GM21825 (cell line): Measurements from ENCODE around the gene OTULINL.
"Not testable (repeated sequence)": the region's sequence is repeated elsewhere in the genome, so short reads cannot be mapped to it uniquely, and the experiment has no call there.

ENCODE experiments used
- ATAC-seq: cut with Tn5 transposase; IDR thresholded peaks from one replicate; pipeline ENCODE4 v1.9.1; 2021; ENCODE audit warnings: mild to moderate bottlenecking, moderate library complexity; ENCODE audit not compliant: unreplicated experiment

Gene OTULINL

DNA sequence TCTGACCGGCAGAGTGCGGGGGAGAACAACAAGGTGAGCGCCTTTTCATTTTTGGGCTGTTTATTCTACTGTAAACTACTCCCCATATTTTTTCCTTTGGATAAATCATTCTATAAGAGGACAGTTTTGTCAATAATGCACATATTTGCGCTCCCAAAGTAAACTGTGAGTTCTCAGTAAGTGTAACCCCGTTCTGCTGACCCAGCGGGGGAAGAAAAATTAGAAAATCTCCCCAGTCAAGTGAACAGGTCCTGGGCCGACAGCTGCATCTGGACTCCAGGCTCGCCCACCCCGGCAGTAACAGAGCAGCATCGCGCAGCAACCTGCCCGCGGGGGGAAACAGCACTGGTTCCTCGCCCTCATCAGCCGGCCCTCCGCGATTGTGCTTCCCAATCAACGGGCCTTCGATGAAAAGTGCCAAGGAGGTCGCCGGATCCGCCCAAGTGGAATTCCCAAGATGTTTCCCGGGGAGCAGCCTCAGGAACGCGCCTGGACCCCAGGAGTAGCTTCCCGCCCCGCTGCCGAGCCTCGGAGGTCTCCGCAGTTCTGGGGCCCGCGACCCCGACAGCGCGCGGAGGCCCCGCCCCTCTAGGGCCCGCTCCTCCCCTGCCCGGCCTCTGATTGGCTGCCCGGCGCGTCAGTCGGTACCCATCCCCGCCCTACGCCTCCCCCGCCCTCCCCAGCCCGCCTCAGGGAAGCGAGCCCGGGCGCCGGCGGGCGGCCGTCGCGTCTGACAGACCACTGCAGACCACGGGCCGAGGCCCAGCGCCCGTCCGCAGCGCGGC, at the start of gene OTULINL:
Gene OTULINL (plus strand): TSS at position 687 of the 785 bp plus-strand sequence. CDS start 103 bp downstream, outside the sequence.
- peak; percentile 98 for ATAC-seq

DNA sequence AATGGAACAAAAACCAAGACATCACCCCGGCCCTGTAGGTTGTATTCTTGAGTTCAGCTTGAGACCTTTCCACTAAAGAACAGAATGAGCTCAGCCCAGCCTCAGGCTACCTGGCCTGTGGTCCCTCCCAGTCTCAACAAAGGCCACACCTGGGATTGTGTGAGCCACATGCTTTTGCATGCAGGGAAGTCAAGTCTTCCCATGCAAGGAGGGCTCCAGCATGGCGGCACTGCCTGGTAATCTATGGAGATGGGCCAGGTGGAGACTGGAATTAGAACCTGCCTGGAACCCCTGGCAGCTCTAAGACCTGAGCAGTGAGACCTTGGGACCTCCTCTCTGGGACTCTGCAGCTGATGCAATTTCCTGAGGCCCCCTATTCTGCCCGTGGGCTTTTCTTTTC, 49.4 kb upstream of the OTULINL start:
- ATAC-seq = no peak

DNA sequence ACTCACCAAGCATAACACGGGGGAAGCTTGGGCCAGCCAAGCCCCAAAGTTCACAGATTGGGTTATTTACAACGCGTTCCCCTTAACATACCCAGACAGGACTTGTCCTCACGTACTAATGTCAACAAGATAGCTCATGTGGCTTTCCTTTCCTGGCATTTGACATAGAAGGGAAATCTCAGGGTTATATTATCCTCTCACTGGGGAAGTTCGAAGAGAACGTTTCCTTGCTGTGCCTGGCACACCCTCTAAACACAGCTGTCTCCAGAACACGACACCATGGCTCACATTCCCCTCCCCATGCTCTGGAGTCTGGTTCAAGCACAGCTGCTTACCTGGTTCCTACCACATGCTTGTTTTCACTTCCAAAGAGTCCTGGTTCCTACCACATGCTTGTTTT, 46.8 kb upstream of the OTULINL start:
- no peak for ATAC-seq

DNA sequence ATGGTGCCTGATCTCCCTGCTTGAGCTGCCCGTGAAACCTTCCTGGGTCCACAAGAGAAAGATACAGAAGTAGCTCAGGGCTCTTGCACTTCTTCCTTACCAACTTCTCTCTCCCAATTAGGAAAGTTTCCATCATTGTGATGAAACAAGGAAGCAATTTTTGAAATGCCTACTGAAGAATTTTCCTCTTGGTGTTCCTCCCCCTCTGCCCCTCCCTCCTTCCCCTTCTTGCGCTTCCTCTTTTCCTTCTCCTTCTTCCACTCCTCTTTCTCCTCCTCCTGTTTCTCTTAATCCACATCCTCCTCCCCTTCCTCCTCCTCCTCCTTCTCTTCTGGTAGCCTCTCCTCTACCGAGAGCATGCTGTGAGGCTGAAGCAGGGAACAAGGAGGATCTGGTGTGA, 36.3 kb upstream of the OTULINL start:
- ATAC-seq = no peak

DNA sequence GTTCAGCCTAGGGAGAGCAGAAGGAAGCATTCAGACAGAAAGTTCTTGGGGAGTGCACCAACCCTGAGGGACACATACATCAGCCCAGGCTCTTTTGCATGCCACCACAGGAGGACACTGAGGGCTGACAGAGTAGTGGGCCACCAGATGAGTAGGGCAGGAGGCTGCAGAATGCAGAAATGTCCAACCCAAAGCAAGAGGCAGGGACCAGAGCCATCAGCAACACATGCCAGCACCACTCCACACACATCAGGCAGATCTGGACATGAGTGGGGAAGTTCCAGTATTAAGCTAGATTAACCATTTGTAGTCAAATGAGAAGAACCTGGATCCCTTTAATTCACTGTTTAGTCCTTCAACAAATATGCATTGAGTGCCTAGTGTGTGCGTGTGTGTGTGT, 35.7 kb upstream of the OTULINL start:
- no peak for ATAC-seq

DNA sequence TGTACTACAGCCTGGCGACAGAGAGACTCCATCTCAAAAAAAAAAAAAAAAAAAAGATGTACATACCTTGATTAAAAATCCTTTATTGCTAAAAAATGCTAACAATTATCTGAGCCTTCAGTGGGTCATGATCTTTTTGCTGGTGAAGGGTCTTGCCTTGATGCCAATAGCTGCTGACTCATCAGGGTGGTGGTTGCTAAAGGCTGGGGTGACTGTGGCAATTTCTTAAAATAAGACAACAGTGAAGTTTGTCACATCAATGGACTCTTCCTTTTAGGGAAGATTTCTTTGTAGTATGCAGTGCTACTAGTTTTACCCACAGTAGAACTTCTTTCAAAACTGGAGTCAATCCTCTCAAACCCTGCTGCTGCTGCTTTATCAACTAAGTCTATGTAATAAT, 33.9 kb upstream of the OTULINL start:
- no peak for ATAC-seq

DNA sequence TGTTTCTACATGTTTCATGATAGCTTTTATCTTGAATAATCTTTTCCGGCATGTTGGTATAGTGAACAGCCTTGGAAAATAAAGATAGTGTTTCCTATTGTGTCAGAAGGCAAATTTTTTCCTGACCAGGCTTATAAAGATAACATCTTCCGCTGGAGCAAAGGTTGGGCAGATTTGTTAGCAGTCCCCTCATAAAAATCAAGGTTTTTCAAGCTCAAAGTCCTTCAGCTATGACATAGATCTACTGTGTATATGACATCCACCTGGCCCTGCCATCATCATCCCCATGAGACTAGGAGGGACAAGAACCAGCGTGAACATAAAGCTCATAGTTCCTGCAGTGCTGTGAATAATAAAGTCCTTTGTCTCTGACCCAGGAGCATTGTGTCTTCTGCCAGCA, 30.4 kb upstream of the OTULINL start:
- no peak for ATAC-seq

DNA sequence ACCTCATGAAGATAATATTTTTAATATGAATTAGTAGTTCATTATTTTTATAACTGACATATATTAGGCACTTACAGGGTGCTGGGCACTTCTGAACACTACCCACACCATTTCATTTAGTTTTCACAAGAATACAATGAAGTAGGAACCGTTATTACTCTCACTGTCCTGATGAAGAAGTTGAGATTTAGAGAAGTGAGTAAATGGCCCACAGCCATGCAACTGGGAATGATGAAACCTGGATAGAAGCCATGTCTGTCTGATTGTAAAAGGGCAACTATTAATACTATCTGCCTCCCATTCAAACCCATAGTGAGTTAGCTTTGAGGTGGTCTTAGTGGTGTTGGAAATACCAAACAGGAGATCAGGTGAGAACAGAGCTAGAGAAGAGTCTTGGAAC, 29.6 kb upstream of the OTULINL start:
- ATAC-seq = no peak

DNA sequence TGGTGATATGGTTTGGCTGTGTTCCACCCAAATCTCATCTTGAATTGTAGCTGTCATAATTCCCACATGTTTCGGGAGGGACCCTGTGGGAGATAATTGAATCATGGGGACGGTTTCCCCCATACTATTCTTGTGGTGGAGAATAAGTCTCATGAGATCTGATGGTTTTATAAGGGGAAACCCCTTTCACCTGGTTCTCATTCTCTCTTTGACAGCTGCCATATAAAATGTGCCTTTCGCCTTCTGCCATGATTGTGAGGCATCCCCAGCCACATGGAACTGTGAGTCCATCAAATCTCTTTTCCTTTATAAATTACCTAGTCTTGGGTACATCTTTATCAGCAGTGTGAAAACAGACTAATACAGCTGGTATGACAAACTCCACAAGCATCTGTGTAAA, 27.3 kb upstream of the OTULINL start:
- not testable (repeated sequence) for ATAC-seq

DNA sequence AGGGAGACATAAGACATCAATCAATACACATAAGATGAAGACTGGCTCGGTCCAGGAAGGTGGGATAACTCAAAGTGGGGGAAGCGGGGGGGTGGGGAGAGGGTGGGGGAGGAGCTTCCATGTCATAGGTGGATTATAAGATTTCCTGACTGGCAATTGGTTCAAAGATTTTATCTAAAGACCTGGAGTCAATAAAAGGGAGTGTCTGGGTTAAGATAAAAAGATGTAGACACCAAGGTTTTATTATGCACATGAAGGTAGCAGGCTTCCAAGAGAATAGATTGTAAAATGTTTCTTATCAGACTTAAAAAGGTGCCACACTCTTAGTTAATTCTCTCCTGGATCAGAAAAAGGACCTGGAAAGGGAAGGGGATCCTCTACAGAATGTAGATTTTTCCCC, 25.6 kb upstream of the OTULINL start:
- ATAC-seq = no peak

DNA sequence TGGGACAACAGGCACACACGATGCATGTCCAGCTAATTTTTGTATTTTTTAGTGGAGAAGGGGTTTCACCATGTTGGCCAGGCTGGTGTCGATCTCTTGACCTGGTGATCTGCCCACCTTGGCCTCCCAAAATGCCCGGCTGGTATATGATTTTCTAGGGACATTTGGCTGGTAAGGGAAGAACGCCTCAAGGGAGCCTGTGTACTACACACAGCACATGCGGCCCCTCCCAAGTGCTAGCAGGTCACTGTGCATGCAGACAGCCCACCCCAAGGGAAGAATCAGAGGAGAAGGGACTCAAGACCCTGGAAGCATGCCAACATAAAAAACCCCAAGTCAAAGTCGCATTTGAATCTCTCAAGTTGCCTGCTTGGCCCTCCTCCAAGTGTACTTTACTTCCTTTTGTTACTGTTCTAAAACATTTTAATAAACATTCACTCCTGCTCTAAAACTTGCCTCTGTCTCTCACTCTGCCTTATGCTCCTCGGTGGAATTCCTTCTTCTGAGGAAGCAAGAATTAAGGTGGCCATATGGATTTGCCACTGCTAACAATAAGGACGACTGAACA, 24.3 kb upstream of the OTULINL start:
- ATAC-seq = no peak

DNA sequence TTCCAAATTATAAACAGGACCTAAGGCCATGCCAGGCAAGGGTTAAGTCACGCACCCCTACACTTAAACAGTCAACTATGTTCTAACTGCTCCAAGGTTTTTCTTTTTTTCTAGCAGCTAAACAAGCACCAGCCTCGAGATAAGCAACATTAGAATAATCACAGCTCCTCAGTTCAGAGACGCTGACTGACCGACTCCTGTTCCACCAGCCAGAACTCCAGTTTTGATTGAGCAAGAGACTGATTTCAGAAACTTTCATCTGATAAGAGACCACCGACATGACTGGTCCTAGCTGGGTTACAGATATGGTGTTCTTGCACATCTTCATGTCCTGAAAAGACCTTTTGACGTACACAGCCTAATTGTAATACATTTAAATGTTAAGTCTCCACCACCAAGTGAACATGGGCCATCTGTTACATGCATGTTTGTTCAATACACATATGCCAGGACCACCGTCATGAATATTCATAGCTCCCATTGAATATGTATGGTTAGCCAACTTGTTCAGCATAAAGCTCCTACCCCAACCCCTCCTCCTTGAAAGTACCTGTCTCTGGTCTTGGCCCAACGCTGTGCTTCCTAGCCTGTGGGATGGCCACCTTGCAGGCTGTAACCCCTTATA, 23.7 kb upstream of the OTULINL start:
- ATAC-seq = no peak

DNA sequence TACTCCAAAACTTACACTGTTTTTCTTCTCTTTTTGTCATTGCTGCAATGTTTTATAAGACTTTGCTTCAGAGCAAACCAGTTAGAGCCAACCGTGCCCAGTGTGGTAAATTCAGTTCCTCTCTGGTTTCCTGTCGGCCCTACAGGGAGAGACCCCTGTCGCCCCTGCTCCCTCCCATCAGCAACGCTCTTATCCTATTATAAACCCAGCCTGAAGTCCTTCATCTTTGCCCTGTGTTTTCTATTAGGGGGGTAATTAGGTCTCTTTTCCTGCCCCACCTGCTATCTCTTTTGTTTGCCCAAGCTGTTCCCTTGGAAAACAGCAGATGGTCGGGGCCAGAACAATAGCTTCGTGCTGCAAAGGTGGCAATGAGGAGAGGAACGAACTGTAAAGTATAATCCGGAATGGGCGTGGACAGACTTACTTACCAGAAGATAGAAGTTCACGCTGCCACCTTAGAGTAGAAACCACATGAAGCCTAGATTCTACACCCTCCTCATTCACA, 21.4 kb upstream of the OTULINL start:
- ATAC-seq = no peak

DNA sequence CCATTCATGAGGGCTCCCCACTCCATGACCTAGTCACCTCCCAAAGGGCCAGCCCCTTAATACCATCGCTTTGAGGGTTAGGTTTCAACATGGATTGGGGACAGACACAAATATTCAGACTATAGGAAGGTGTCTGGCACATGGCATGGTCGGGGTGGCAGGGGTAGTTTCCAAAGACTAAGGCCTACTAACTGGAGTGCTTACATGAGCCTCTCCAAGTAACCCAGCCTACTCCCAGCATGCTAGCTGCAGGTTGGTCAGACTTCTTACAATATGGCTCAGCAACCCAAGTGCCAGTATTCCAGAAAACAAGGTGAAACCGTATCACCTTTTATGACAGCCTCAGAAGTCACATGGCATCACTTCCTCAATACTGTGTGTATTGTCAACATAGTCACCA, 19.9 kb upstream of the OTULINL start:
- no peak for ATAC-seq

DNA sequence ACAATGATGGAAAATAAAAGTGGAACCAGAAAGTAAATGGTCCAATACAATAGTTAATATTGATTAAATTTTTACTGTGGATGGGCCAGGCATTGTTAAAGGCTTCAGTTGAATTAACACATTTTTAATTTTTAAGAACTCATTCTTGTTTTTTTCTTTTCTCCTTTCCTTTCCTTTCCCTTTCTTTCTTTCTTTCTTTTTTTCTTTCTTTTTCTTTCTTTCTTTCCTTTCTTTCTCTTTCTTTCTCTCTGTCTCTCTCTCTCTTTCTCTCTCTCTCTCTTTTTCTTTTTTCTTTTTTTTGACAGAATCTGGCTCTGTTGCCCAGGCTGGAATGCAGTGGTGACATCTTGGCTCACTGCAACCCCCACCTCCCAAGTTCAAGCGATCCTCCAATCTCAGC, 13.3 kb upstream of the OTULINL start:
- ATAC-seq = no peak

DNA sequence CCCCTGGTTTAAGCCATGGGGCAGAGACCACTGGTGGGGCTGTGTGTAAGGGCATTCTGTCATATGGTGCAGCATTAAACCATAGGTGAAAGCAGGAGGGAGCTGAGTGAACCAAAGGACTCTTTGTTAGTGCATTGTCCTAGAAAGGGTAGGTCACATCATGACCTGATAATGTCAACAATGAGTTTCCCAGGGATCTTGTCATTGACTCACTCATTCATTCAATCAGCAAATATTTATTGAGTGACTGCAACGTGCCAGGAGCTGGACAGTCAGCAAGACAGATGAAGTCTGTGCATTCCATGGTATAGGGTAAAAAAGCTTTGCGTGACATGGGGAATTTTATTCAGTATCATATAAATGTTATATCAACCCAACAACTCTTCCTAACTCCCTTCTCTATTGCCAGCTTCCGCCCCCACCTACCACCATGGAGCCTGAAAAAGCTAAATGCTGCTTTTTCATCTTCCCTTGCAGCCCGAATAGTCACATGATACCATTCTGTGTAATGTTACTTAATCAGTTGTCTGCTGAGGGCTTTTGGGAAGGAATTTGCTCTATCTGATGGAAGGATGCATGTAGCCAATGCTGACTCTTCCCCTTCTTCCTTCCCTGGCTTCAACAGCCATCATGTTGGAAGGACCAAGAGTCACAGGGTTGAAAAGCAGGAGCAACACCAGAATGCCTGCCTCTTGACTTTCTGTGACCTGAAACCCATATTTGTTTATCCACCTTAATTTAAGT, 11.5 kb upstream of the OTULINL start:
- no peak for ATAC-seq

DNA sequence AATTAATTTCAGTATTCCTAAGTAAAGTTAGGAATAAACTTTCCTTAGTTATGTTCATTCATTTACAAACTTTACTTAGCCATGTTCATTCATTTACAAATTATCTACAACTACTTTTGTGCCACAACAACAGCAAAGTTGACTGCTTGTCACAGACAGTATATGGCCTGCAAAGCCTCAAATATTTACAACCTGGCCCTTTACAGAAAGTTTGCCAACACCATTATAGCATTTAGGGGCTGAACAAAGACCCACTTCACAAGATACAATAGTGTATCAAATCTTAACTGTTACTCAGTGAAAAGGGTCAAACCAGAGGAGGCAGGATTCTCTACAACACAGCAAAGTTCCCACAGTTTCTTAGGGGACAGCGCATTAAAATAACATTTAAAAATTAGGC, 9.7 kb upstream of the OTULINL start:
- no peak for ATAC-seq

DNA sequence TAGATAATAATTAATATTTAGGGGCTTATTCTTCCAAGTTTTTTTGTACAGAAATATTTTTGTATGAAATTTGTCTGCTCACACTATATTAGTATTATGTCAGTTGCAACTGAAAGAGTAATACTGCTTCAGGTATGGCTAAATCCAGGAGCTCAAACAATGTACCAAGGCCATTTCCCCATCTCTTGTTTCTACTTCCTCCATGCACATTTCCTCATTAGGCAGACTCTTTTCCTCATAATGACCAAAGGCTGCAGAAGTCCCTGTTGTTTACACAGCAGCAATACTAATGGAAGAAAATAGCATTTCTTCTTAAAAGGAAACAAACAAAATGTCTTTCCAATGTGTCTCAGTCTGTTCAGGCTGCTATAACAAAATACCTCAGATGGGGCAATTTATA, 9.2 kb upstream of the OTULINL start:
- no peak for ATAC-seq

DNA sequence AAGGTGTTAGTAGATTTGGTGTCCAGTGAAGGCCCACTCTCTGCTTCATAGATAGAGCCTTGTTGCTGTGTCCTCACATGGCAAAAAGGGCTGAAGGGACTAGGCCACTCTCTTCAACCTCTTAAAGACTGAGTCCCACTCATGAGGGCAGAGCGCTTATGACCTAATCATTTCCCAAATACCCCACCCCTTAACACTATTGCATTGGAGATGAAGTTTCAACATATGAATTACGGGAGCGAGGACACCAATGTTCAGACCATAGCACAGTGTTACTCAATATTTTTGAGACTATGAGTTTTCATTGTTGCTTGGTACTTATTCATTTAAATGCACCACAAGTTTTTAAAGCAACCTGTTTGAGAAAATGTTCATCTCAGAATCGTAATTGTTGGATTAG, 8.8 kb upstream of the OTULINL start:
- no peak for ATAC-seq

DNA sequence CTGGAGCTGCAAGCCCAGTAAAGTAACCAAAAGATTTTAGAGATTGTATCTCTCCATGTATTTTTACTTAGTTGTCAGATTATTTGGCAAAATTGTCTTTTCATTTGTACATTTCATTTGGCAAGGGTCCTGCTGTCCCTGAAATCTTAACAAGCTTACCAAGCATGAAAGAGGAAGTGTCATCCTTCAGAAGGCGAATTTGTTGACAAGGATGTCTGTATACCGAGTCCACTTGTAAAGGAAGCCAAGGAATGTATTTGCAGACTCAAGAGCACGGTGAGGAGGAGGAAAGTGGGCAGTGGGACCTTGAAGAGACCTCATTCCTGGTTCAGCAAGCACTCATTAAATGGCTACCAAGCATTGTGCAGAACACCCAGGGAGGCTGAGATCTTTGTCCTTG, 7.5 kb upstream of the OTULINL start:
- no peak for ATAC-seq

DNA sequence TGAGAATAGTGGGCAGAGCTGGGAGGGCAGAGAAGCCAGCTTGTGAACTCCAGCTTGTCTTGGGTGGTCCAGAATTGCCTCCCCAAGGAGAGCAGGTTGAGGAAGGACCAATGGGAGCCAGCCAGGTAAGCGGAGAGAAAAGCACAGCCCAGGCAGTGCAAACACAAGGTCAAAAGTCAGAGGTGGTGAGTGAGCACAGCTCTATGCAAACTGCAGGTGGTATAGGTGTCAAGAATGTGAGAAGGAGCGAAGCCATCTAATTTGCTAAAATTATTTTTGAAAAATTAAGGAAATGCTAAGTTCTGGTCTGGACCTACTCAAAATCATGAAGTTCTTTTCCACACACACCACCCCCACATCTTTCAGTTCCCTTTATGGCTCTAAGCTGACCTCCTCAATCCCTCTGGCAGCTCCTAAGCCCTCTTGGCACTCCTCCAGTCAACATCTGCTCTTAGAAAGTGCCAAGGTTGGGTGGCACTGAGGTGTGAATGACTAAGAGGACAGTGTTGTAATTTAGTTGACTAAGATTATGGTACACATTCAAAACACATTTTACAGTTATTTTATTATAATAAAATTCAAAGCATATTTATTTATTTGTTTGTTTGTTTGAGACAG, 6.6 kb upstream of the OTULINL start:
- ATAC-seq = no peak
